ENCODE measurements around the gene FAM114A1. TPM values are rescaled to one million over a fixed set of nuclear protein-coding genes. Genes with fewer than 3 reads are reported as not detected.
A peak's percentile ranks its signal among the peaks of the same experiment; 100 is the strongest.

FAM114A1 gene
- total RNA-seq, 1 donor from 2014 or later: 41.6 TPM

DNA sequence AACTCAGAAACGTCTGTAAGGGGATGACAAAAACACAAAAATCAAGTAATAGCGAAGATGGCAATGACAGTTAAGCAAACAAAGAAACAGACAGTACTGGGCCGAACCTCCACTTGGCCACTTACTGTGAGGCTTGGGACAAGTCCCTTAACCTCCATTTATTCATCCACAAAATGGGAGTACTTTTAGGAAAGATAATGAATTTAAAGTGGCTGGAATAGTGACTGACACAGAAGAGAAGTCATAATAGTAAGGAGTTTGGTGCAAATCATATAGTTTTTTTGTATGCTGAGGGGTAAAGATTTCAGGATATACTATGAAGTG, 9.5 kb upstream of the FAM114A1 start:
- no peaks in the 10 kb centered on the region for H3K27me3 ChIP-seq (ENCODE audit: low read depth)
- H3K4me1 ChIP-seq: peaks cover 27% of the 10 kb centered on the region
- no peaks in the 10 kb centered on the region for H3K36me3 ChIP-seq
- no peak overlapping the region for H3K4me3 ChIP-seq
- no peak for DNase-seq
- no peaks in the 10 kb centered on the region for H3K9me3 ChIP-seq
- ATAC-seq: peak in 1 of 2 donors; percentile 68
- H3K27ac ChIP-seq: peak overlapping the region; percentile 79
- intact Hi-C loops (cut with DNase I): no loop called here
- TF ChIP-seq, protein P1, sequence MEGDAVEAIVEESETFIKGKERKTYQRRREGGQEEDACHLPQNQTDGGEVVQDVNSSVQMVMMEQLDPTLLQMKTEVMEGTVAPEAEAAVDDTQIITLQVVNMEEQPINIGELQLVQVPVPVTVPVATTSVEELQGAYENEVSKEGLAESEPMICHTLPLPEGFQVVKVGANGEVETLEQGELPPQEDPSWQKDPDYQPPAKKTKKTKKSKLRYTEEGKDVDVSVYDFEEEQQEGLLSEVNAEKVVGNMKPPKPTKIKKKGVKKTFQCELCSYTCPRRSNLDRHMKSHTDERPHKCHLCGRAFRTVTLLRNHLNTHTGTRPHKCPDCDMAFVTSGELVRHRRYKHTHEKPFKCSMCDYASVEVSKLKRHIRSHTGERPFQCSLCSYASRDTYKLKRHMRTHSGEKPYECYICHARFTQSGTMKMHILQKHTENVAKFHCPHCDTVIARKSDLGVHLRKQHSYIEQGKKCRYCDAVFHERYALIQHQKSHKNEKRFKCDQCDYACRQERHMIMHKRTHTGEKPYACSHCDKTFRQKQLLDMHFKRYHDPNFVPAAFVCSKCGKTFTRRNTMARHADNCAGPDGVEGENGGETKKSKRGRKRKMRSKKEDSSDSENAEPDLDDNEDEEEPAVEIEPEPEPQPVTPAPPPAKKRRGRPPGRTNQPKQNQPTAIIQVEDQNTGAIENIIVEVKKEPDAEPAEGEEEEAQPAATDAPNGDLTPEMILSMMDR (IDR thresholded peaks at IDR 0.05): no peak

GRCh38 chr4:38859501-38859900, 8.1 kb upstream of the FAM114A1 start:
- H3K27ac ChIP-seq: no peak overlapping the region
- H3K27me3 ChIP-seq (ENCODE audit: low read depth): no peaks in the 10 kb centered on the region
- H3K4me1 ChIP-seq: peaks cover 27% of the 10 kb centered on the region
- H3K4me3 ChIP-seq: no peak overlapping the region
- TF ChIP-seq, protein P1 (IDR thresholded peaks at IDR 0.05): no peak
- no peak for DNase-seq
- no peaks in the 10 kb centered on the region for H3K36me3 ChIP-seq
- no peak for ATAC-seq
- intact Hi-C loops (cut with DNase I): no loop called here
- H3K9me3 ChIP-seq: no peaks in the 10 kb centered on the region

DNA sequence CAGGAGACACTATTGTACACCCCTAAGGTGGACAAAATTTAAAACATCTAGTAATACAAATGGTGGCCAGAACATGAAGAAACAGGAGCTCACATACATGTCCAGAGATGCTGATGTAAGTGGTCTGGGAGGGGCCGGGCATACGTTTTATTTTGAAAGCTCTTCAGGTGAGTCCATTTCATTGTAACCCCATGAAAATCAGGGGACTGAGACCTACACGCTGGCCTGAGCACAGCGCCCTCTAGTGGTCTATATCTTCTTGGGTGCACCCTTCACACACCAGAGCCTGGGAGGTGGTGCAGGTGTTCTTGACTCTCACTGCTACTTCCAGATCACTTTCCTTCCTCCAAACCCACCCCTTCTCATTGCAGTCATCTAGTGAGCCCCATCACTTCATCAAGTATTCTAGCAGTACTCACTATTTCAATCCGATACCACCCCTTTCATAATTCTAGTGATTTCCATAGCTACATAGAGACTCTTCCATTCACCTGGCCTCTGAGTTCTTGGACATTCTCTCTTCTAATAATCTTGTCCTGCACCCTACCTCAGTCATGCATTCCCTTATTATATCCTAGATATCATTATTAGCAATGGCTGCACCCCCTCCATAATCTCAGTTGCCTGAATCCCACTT, 6.7 kb upstream of the FAM114A1 start:
- peak; percentile 60 for DNase-seq
- ATAC-seq: peak; percentile 64 to 79
- Histone ChIP-seq H3K27ac (no peak overlapping the region), H3K36me3 (no peaks in the 10 kb centered on the region), H3K27me3 (ENCODE audit: low read depth) (no peaks in the 10 kb centered on the region), H3K9me3 (no peaks in the 10 kb centered on the region), H3K4me1 (peaks cover 21% of the 10 kb centered on the region), H3K4me3 (no peak overlapping the region)
- TF ChIP-seq, protein P1 (IDR thresholded peaks at IDR 0.05): peak; percentile 71
- intact Hi-C loops (cut with DNase I): no loop called here

- TF ChIP-seq, protein P1 (IDR thresholded peaks at IDR 0.05): no peak
- H3K27ac ChIP-seq: no peak overlapping the region
- H3K36me3 ChIP-seq: no peaks in the 10 kb centered on the region
- intact Hi-C loops (cut with DNase I): no loop called here
- no peaks in the 10 kb centered on the region for H3K27me3 ChIP-seq (ENCODE audit: low read depth)
- H3K9me3 ChIP-seq: no peaks in the 10 kb centered on the region
- no peak for ATAC-seq
- no peak for DNase-seq
- H3K4me3 ChIP-seq: no peak overlapping the region
- peaks cover 23% of the 10 kb centered on the region for H3K4me1 ChIP-seq
Observed at GRCh38 chr4:38861791-38862190, 5.8 kb upstream of the FAM114A1 start.

DNA sequence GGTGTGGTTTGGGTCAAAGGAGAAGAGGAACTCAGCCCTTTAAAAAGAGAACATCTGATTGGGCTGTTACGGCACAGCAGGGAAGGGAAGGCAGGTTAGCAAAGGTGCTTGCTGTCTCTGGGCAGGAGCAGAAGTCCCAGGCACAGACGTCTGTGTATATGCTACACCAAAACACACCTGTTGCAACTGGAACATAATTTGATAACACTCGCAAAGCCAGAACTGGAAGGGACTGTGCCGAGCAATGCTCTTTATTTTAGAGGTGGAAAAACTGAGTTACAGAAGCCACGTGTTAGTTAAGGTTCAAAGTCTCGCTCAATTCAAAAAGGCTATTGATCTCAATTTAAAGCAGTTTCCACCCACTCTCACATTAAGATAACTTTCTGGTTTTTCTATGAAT, 2.2 kb upstream of the FAM114A1 start:
- H3K9me3 ChIP-seq: no peaks in the 10 kb centered on the region
- intact Hi-C loops (cut with DNase I): no loop called here
- H3K36me3 ChIP-seq: no peaks in the 10 kb centered on the region
- H3K27ac ChIP-seq: no peak overlapping the region
- peaks cover 35% of the 10 kb centered on the region for H3K4me1 ChIP-seq
- DNase-seq (no peak), ATAC-seq (no peak)
- TF ChIP-seq, protein P1 (IDR thresholded peaks at IDR 0.05): no peak
- H3K4me3 ChIP-seq: no peak overlapping the region
- H3K27me3 ChIP-seq (ENCODE audit: low read depth): no peaks in the 10 kb centered on the region

Data from lower lobe of right lung (tissue), 2 donors.